ENCODE measurements around the gene RUNX1.

The RUNX1 gene

GRCh38 chr21:35035581-35035980 is 13.5 kb downstream of the RUNX1 start:
- no peak for DNase-seq

DNA sequence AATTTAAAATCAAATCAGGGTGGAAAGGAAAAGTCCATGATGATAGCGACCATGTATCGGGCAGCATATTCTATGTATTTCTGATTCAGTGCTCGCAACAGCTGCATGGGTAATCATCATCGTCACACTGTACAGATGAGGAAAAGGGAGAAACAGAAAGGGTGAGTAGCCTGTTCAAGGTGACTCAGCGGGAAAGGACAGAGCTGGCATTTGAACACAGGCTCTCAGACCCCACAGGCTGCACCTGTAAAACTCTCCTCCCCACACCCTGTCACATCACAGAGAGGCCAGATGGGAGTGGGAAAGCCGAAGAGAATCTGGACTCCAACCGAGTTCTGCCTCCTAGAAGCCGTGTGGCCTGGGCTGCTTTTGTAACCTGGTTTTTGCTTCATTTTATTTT is 14.0 kb downstream of the RUNX1 start:
- no peak for DNase-seq

DNA sequence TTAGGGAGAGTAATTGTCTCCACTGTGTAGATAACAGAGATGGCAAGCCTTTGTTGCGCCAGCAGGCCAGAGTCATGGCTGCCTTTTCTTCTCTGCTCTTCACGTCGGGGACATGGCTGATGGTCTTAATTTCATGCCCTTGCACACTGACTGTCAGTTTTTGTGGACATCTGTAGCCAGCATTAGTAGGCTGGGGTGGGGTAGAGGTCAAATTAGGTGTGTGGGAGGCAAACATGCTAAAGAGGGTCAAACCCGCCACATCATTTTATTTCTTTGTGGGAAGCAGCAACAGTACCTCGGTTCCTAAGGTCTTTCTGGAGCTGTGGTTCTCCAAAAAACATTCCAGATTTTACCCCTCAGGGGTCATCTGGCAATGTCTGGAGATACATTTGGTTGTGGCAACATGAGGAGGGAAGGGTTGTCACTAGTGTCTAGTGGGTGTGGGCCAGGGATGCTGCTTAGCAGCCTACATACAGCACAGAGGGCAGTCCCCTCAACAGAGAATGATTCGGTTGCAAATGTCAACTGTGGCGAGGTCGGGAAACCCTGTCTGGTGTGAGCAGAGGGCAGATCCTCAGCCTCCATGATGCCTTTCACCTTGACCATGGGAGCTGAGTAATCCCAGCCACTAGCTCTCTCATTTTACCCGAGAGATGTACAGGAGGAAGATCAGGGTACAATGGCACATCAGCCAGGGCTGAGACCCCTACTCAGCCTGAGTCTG is 14.7 kb downstream of the RUNX1 start:
- no peak for DNase-seq

DNA sequence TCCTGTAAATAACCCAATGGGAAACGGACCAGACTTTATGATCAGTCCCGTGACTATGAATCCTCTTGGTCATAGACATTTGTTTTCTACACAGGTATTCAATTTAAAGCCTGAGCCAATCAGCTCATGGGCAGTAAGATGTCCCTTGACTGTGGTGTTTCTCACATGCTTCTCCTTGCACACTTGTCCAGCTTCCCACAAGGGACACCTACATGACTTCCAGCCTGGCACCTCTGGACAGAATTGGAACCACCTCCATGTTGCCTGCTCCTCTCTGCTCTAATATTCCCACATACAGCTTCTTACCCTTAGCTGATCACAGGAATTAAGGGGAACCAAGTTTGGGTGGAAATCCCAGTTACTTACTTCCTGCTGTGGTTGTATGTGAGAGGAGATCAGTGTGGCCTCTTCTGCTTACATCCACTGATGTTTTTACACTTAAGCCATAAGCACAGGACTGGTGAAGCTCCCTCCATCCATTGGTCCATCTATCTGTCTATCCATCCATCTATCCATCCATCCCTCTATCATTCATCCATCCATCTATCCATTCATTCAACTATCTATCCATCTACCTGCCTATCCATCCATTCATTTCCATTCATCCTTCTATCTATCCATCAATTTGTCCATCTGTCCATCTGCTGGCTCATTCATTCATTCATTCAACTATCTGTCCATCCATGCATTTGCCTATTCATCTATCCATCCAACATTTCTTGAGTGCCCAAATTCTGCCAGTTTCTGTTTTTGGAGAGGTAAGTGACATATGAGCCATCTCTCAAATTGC is 16.4 kb downstream of the RUNX1 start:
- DNase-seq, result peak; percentile 33

- DNase-seq, result no peak
Measured at GRCh38 chr21:35028451-35028978, 20.6 kb downstream of the RUNX1 start.

DNA sequence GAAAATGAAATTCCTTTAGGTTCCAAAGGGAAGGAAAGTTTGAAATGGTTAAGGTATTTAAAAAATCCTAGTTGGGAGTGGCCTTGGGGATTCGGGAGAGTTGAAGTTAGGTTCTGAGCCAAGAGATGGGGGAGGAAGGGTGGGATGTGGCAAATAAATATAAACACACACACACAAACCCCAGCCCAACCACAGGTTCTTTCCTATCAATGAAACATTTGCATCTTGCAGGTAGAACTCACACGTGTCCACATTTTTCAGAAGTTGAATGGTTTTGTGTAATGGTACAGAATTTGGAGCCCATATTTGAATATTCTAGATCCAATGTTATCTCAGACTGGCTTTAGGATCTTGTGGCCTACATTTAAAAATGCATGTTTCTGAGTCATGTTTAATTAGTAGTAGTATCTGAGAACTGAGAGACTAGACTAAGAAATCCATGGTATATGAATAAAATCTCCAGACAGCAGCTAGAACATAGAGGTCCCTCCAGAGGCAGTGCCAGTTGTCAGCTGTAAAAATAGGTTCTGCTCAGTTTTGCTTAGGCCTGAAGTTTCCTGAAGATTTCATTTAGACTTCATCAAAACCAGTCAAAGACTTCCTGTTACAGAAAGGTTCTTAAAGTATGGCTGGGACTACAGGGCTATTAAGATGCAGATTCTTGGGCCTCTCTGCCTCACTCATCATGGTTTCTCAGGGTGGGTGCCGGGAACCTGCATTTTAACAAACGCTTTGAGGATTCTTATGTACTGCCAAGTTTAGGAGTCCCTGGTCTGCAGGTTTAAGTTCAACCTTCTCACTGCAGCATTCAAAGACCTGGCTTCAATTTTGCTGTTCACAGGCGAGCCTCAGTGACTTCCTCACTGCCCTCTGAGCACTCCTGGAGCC is 21.3 kb downstream of the RUNX1 start:
- DNase-seq, result no peak

DNA sequence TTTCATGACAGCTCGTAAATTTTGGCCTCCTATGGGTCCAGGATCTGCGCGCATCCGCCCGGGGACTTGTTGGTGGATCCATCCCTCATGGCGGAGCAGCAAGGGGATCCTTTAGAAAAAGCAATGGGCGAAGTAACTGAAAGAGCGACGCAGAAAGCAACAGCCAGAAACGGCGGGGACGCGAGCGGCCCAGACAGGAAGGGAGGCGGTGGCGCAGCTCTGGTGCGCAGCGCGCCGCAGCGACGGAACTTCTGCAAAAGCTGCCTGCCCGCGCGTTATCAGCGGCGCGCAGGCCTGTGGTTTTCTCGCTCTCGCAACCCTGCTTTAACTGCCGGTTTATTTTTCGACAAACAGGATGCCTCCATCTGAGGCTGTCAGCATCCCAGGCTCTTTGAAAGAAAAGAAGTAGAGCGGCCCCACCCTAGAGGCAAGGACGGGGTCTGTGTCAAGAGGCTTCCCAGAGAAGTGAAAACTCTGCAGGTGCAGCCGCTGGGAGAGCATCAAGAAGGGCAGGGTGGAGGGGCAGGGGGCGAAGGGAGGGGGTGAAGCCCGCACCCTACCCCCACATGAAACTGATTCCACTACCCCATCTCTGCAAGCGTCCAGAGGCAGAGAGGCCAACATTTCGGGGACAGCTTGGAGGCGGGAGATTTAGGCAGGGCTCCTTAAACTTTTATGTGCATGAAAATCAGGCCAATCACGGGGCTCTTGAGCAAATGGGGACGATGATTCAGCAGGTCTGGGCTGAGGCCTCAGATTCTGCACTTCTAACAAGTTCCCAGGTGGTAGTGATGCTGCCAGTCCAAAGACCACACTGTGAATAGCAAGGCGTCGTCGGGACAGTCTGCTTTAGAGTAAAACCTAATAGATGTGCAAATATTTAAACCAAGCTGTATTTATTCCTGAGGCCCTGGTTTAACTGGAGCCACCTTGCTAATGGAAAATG is 22.2 kb downstream of the RUNX1 start:
- DNase-seq, result peak; percentile 80

DNA sequence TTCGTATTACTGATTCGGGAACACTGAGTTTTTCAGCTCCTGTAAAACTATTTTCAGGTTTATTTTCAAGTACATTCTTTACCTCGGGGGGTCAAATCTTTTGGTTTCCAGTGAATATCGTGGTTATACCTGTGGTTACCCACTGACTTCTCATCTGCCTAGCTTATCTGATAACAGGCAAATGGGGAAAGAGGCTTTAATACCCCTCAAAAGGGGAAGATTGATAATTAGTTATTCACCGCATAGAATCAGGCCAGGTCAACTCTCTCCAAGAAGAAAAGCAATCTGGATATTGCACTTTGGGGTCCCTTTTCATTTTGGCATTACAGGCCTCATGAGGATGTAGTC is 23.0 kb downstream of the RUNX1 start:
- no peak for DNase-seq

DNA sequence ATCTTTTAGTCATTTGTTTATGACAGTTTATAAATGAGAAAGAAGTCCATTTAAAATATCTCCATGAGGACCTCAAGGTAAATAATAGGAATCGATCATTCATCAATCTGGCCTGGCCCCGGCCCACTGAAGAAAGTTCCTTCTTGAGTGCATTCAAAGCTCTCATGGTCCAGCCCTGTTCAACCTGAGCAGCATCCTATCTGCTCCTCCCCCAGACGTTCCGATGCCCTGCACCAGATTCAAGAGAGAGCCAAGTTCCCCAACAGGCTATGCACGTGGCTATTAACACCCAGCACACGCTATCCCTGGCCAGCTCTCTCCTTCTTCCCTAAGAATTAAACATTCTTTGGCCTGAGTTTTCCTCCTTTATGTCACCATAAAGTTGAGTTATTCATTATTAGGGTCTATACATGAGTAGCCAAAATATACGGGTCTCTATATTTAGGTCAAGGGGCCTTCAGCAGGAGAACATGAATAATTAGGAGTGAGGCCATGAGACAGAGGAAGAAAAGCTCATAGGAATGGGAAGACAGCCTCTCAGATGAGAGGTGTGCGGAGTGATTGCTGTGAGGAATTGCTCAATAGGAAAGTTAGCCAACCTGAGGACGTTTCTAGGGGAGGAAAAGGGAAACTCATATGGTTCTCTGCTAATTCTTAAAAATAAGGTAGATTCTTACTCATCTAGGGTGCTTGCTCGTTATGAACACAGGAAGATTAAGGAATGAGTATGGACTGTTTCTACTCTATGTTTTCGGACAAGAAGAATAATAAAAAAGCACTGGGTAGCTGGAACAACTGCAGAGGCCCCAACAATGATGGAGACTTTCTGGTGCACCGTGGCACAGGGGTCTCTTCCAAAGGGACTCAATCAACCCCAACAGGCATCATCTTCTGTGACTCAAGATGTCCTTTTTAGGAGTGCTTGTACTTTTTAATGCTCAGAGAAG is 23.6 kb downstream of the RUNX1 start:
- peak; percentile 46 for DNase-seq

DNA sequence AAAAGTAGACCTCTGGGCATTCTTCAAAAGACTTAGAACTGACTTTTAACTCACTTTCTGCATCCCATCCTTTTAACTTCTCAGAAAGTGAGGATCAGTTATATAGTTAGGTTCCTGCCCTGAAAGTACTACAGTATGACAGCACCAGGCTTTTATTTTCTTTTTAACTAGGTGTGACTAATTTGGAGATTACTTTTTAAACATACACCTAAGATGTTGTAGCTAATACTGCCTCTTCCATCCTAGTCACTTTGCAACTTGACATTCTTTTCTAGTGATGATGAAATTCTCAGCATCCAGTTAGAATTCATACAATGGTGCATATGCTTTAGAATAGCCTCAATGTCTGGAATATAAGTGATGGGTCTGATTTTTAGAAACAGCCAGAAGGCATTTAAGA is 24.6 kb downstream of the RUNX1 start:
- no peak for DNase-seq

GRCh38 chr21:35024071-35024420 is 25.1 kb downstream of the RUNX1 start:
- no peak for DNase-seq

DNA sequence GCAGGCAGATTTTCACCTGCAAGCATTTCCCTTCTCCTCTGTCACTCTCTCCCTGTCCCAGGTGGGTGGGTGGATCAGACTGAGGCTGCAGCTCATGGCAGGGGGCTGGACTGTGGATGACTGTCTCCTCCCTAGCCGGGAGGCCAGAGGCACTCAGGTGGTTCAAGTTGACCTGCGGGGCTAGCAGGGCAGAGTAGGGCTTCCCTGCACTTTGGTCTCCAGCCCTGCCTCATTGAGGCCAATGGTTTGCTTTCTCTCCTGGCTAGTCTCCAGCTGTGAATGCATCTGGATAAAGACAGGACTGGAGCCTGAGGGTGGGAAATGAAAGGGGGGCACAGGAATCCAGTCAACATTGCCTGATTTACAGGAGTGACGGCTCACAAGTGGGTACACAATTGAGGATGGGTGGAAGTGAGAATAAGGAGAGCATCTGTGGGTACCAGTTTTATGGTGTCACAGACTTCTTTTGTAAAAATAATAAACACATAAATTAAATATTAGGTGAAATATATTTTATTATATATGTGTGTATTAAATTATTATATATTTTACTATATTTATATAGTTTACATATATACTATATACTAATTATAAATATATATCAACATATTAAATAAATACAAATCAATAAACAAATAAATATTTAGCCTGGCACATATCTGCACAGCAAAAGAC is 25.6 kb downstream of the RUNX1 start:
- DNase-seq, result no peak

GRCh38 chr21:35021546-35021945 is 27.6 kb downstream of the RUNX1 start:
- no peak for DNase-seq

GRCh38 chr21:35020902-35021301 is 28.2 kb downstream of the RUNX1 start:
- no peak for DNase-seq

GRCh38 chr21:35020436-35020835 is 28.7 kb downstream of the RUNX1 start:
- no peak for DNase-seq

DNA sequence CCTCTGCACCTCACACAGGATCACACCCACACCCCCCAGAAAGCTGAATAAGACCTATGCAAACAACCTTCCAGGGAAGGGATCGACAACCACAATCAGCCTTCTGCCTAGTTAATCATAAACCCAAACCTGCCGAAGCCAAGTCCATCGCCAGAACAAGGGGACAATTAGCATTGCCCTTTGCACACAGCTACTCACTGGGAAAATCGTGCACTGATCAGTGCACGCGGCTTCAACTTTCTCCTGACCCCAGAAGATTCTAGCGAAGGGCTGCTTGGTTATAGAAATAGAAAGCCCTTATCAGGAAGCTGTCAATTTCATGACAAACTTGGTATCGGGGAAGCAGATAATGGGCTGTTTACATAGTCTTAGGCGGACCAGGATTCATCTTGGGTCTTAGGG is 29.5 kb downstream of the RUNX1 start:
- DNase-seq, result no peak

GRCh38 chr21:35017256-35017655 is 31.8 kb downstream of the RUNX1 start:
- DNase-seq, result no peak

GRCh38 chr21:35016517-35017188 is 32.4 kb downstream of the RUNX1 start:
- DNase-seq, result no peak

DNA sequence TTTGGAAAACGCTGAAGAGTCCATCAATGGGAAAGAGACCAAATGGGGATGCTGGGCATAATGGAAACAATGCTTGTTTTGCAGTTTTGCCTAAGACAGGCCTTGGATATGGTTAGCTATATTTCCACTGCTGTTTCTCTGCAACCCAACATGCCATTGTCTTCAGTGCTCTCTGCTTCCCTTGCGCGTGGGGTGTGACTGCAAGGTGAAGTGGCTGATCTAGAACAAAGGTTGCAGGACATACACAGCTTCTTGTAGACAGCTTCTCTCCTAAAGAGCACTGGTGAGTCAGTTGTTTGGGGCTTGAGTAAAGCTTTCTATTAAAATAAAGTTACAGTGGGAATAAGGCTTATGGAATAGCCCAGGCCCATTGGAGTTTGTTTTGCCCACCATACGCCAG is 33.0 kb downstream of the RUNX1 start:
- DNase-seq, result no peak
